ENCODE results near the gene CRELD1. TPM values are rescaled to one million over a fixed set of nuclear protein-coding genes. Genes with fewer than 3 reads are reported as not detected.

CRELD1 gene
- total RNA-seq, 1 donor from 2014 or later, result 22.0 TPM

GRCh38 chr3:9955611-9956352 is 22.1 kb downstream of the CRELD1 start:
- DNase-seq (ENCODE audit: low read depth in 2 of 2), result no peak

- peak in 1 of 2 donors; percentile 37 for DNase-seq (ENCODE audit: low read depth in 2 of 2)
Measured at GRCh38 chr3:9957214-9957613, 23.6 kb downstream of the CRELD1 start.

GRCh38 chr3:9965200-9965875 is 31.7 kb downstream of the CRELD1 start:
- DNase-seq (ENCODE audit: low read depth in 2 of 2), result no peak

GRCh38 chr3:9966841-9967240 is 33.2 kb downstream of the CRELD1 start:
- no peak for DNase-seq (ENCODE audit: low read depth in 2 of 2)

GRCh38 chr3:9969632-9970019 is 36.0 kb downstream of the CRELD1 start:
- DNase-seq (ENCODE audit: low read depth in 2 of 2), result no peak

GRCh38 chr3:9970020-9970652 is 36.5 kb downstream of the CRELD1 start:
- peak in 1 of 2 donors; percentile 21 for DNase-seq (ENCODE audit: low read depth in 2 of 2)

- DNase-seq (ENCODE audit: low read depth in 2 of 2), result peak; percentile 64 to 97
Measured at GRCh38 chr3:9976721-9977709, 43.4 kb downstream of the CRELD1 start.

GRCh38 chr3:9978710-9979305 is 45.2 kb downstream of the CRELD1 start:
- no peak for DNase-seq (ENCODE audit: low read depth in 2 of 2)

GRCh38 chr3:9980251-9980650 is 46.6 kb downstream of the CRELD1 start:
- no peak for DNase-seq (ENCODE audit: low read depth in 2 of 2)

- DNase-seq (ENCODE audit: low read depth in 2 of 2), result no peak
Measured at GRCh38 chr3:9986230-9986725, 52.6 kb downstream of the CRELD1 start.

- peak in 1 of 2 donors; percentile 30 for DNase-seq (ENCODE audit: low read depth in 2 of 2)
Measured at GRCh38 chr3:9994086-9994844, 60.6 kb downstream of the CRELD1 start.

Other genes starting within 250 kb of the CRELD1 start
- gene CPNE9, start 230.0 kb upstream of the CRELD1 start, total RNA-seq, result not detected in 2 replicates
- gene BRPF1, start 202.1 kb upstream of the CRELD1 start, total RNA-seq, result 12.2 and 17.8 TPM in 2 replicates
- 14.9 and 17.2 TPM in 2 replicates for gene OGG1, start 183.9 kb upstream of the CRELD1 start, total RNA-seq
- 24.7 and 33.1 TPM in 2 replicates for gene CAMK1, start 163.9 kb upstream of the CRELD1 start, total RNA-seq
- 23.7 and 26.2 TPM in 2 replicates for gene TADA3, start 141.4 kb upstream of the CRELD1 start, total RNA-seq
- gene ARPC4, start 140.8 kb upstream of the CRELD1 start, total RNA-seq, result 251 and 317 TPM in 2 replicates
- gene TTLL3, start 123.6 kb upstream of the CRELD1 start, total RNA-seq, result 4.1 and 7.6 TPM in 2 replicates
- gene RPUSD3, start 89.8 kb upstream of the CRELD1 start, total RNA-seq, result 16.7 and 22.6 TPM in 2 replicates
- gene CIDEC, start 53.6 kb upstream of the CRELD1 start, total RNA-seq, result not detected in 2 replicates
- 25.0 and 31.7 TPM in 2 replicates for gene JAGN1, start 43.2 kb upstream of the CRELD1 start, total RNA-seq
- 0.13 TPM in 2 replicates for gene IL17RE, start 31.0 kb upstream of the CRELD1 start, total RNA-seq
- gene IL17RC, start 16.7 kb upstream of the CRELD1 start, total RNA-seq, result 16.9 and 25.3 TPM in 2 replicates
- 0.51 and 0.63 TPM in 2 replicates for gene PRRT3, start 18.6 kb downstream of the CRELD1 start, total RNA-seq
- 38.1 and 44.9 TPM in 2 replicates for gene EMC3, start 53.0 kb downstream of the CRELD1 start, total RNA-seq
- 11.3 and 20.4 TPM in 2 replicates for gene FANCD2, start 92.6 kb downstream of the CRELD1 start, total RNA-seq
- gene FANCD2OS, start 174.4 kb downstream of the CRELD1 start, total RNA-seq, result not detected in 2 replicates
- gene BRK1, start 181.8 kb downstream of the CRELD1 start, total RNA-seq, result 127 and 138 TPM in 2 replicates
- 42.5 and 48.3 TPM in 2 replicates for gene VHL, start 207.9 kb downstream of the CRELD1 start, total RNA-seq
- gene IRAK2, start 231.1 kb downstream of the CRELD1 start, total RNA-seq, result 60.3 and 65.1 TPM in 2 replicates